Mononuclear cell (primary cell): ENCODE results near the gene IL17RD. TPM values are rescaled to one million over a fixed set of nuclear protein-coding genes. Genes with fewer than 3 reads are reported as not detected.

Source experiments
- total RNA-seq: library from RNA; depleted of rRNA; stranded (reverse); fragments of >200 nt; gene quantifications from one replicate; pipeline ENCODE4 v1.2.3, GENCODE V29; 2012

Gene IL17RD
- total RNA-seq, 1 donor, result under 0.01 TPM

Other genes starting within 250 kb of the IL17RD start
- gene SPATA12, start 104.7 kb downstream of the IL17RD start, total RNA-seq, result not detected
- 0.52 TPM for gene HESX1, start 34.6 kb upstream of the IL17RD start, total RNA-seq
- gene APPL1, start 62.4 kb upstream of the IL17RD start, total RNA-seq, result 53.9 TPM
- gene ASB14, start 127.3 kb upstream of the IL17RD start, total RNA-seq, result 0.10 TPM